C4-2B (cell line): ENCODE results near the gene ADGRV1.

Experiments used
- H3K27ac ChIP-seq: fragments of 450-650 bp; 2 replicates; pipeline ENCODE4 v1.5.1; 2017
- ZFX ChIP-seq: fragments of 450-650 bp; IDR thresholded peaks from 2 replicates; pipeline ENCODE4 v1.6.1; 2017
- TF ChIP-seq, protein P1 (sequence below): fragments of 450-650 bp; conservative IDR thresholded peaks from 2 replicates; pipeline ENCODE4 v1.5.1; 2017; ENCODE audit warnings: mild to moderate bottlenecking

ADGRV1 gene

DNA sequence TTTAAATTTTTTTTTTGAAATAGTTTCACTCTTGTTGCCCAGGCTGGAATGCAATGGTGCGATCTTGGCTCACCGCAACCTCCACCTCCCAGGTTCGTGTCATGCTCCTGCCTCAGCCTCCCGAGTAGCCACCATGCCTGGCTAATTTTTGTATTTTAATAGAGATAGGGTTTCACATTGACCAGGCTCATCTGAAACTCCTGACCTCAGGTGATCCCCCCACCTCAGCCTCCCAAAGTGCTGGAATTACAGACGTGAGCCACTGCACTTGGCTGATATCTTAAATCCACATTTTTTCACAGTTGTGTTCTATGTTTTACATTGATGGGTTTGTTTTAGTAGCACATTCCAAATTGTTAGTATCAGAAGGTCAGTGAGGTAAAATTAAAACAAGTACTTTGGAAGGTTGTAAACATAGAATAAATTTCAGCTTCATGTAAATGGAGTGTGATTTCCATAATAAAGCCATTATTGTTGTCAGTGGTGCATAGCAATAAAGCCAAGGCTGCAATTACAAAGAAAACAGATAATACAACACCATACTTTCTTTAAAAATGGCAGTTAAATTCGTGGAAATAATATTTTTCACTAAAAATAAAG lies 537.3 kb downstream of the ADGRV1 start:
- TF ChIP-seq, protein P1, sequence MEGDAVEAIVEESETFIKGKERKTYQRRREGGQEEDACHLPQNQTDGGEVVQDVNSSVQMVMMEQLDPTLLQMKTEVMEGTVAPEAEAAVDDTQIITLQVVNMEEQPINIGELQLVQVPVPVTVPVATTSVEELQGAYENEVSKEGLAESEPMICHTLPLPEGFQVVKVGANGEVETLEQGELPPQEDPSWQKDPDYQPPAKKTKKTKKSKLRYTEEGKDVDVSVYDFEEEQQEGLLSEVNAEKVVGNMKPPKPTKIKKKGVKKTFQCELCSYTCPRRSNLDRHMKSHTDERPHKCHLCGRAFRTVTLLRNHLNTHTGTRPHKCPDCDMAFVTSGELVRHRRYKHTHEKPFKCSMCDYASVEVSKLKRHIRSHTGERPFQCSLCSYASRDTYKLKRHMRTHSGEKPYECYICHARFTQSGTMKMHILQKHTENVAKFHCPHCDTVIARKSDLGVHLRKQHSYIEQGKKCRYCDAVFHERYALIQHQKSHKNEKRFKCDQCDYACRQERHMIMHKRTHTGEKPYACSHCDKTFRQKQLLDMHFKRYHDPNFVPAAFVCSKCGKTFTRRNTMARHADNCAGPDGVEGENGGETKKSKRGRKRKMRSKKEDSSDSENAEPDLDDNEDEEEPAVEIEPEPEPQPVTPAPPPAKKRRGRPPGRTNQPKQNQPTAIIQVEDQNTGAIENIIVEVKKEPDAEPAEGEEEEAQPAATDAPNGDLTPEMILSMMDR, result no peak
- TF ChIP-seq ZFX, result no peak
- H3K27ac ChIP-seq, result no peak overlapping the region

DNA sequence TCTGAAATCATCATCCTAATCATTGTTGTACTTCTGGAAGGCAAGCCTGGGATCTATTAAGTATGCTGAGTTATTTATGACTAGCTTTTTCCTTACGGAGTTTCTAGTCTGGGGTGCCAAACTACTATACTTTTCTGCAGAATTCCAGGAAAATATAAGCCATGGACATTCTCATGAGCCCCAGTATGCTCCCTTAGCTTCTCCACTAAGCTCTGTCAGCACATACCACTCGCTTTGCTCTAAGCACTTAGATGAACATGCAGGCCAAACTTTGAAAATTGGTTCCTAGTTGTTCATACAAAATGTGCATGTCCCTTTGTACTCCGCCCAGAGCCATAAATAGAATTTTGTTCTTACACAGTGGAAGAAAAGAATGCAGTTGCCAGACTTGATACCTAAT lies 539.9 kb downstream of the ADGRV1 start:
- TF ChIP-seq, protein P1, result no peak
- TF ChIP-seq ZFX, result no peak
- H3K27ac ChIP-seq, result no peak overlapping the region

DNA sequence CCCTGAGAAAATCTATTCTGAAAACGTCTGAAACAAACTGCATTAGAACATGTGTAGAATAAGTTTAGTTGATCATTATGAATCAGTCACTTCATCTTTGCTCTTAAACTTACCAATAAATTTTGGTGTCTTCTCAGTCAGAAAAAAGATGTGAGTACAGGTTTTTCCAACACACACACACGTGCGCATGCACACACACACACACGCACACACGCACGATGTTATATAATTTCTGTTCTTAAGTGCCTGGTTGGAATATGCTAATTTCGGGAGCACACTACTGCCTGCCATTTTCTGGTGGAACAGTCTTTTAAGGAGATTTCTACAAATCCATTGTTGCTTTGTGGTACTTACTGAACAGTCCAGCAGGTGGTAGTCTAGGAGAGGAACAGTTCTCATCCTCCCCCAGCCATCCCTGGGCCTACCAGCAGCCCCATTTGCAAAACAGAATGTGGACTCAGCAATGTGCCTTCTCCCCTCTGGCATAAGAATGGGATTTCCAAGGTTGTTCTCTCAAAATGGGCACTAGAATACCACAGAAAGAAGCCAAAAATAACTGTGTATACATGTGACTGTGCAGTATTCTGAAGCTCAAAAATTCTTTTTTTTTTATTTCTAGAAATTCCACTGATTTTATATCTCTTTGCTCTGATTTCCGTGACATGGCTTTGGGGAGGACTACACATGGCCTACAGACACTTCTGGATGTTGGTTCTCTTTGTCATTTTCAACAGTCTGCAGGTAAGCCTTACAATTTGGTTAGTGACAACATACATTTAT lies 543.2 kb downstream of the ADGRV1 start:
- H3K27ac ChIP-seq, result no peak overlapping the region
- no peak for TF ChIP-seq ZFX
- TF ChIP-seq, protein P1, result peak; percentile 89

DNA sequence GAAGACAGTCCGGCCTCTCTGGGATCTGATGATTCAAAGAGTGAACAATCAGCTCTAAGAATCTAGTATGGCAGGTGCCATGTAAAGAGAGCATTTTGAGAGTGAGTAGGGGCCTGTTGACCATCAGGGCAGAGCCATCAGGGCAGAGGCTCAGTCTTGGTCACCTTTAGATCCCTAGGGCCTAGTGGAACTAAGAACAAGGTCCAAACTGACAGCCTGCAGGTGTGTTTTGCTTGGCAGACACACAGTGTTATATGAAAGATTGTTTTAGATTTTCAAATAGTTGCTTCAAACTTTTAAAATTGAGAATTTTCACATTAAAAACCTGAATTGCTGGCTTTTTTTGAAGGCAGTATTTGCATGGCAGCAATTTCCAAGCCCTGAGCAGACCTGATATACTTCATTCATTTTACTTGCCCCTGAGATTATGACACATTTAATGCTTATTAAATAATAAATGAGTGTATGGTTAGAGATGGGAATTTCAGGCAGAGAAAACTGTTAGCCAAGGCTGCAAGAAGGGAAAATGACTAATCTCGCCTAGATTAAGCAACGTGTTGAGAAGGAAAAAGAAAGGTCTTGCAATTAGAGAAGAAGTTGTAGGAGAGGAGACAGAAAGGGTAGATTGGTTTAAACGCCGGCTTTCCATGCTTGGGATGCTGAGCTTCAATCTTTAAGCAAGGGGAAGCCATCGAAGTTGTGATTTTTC lies 544.9 kb downstream of the ADGRV1 start:
- TF ChIP-seq, protein P1, result no peak
- no peak for TF ChIP-seq ZFX
- H3K27ac ChIP-seq, result no peak overlapping the region

DNA sequence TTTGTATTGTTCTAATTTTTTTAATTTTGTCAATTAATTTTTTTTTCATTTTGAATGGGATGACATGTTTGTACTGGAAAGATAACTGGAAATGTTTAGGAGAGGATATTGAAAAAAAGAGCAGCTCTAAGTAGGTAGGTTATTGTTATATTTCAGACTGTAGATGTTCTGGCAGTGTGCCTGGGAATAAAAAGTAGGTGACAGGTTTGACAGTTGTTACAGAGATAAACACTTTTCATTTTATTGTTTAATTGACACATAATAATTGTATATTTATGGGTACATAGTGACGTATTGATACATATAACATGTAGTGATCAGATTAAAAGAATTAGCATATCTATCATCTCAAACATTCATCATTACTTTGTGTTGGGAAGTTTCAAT lies 545.5 kb downstream of the ADGRV1 start:
- no peak overlapping the region for H3K27ac ChIP-seq
- TF ChIP-seq, protein P1, result no peak
- TF ChIP-seq ZFX, result no peak

DNA sequence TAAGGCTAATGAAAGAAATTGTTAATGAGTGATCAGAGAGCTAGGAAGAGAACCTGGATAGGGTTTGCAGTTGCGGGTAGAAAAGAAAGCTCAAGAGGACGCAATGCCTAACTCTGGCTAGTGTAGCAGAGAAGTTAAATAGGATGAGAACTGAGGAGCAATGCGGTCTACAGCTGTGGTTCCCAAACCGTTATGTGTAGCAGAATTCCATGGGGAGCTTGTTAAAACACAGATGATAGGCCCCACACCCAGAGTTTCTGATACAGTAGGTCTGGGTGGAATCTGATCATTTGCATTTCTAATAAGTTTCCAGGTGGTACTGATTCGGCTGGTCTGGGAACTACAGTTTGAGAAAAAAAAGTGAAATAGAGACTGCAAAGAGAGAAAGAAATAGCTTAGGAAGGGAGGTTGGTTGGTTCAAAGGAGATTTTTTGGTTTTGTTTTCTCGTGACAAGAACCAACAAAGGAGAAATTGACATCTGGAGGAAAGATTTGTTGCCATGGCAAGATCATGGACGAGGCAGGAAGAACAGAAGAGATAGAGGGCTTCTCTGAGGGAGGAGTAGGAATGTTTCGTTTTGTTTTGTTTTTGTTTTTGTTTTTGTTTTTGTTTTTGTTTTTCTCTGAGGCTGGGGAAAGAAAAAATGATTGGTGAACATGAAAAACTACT lies 548.4 kb downstream of the ADGRV1 start:
- TF ChIP-seq, protein P1, result no peak
- TF ChIP-seq ZFX, result no peak
- no peak overlapping the region for H3K27ac ChIP-seq

DNA sequence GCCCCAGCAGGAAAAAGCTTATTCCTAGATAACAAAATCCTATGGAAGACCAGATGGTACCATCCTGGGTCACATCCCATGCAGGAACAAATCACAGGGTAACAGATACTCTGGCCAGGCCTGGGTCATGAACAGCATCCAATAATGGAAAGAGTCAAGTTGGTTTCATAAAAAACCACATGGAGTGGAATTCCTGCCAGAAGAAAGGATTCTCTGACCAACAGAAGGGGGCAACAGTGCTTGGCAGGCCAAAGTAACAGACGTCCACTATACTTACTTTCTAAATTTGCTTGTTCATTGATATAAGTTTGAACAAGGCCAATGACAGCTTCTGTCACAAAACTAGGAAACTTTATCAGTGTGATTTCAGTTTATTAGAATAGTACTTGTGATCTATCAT lies 551.0 kb downstream of the ADGRV1 start:
- no peak overlapping the region for H3K27ac ChIP-seq
- TF ChIP-seq, protein P1, result no peak
- no peak for TF ChIP-seq ZFX
